HepG2 (cell line): ENCODE data around the gene BAIAP2L2. TPM values are rescaled to one million over a fixed set of nuclear protein-coding genes. Genes with fewer than 3 reads are reported as not detected.
A peak's percentile ranks its signal among the peaks of the same experiment; 100 is the strongest.

Experiments
- ATAC-seq: fragments of 200-7000 bp; cut with Tn5 transposase; 3 replicates; pipeline ENCODE4 v1.9.1; 2020; ENCODE audit warnings: mild to moderate bottlenecking, moderate library complexity
- Bru-seq: library from RNA; stranded (reverse); fragments of 400-500 nt; gene quantifications from one replicate; lab custom pipeline; 2021; lab: Mats Ljungman, UMichigan
- BruChase-seq, 2 experiments: library from RNA; stranded (reverse); fragments of 400-500 nt; gene quantifications; one replicate each; lab custom pipeline; 2021; lab: Mats Ljungman, UMichigan
- BruUV-seq: library from RNA; stranded (reverse); fragments of 400-500 nt; replicated peaks from 2 replicates; lab custom pipeline; 2021; lab: Mats Ljungman, UMichigan
- CTCF ChIA-PET: fragments of 300-600 bp; formaldehyde crosslinking; extraction: SDS; loops from one replicate; lab custom pipeline; 2021; ENCODE audit warnings: low total read pairs, inconsistent platforms, low intra/inter-chr PET ratio; lab: Yijun Ruan, JAX
- POLR2A ChIA-PET: fragments of 350-600 bp; sonication (Branson Sonifier 250); formaldehyde crosslinking; loops from one replicate; lab custom pipeline; 2020; ENCODE audit warnings: antibody characterized with exemption, inconsistent platforms; lab: Yijun Ruan, JAX
- DNase-seq: peaks from one replicate; pipeline ENCODE4 v3.0.0-alpha.2; 2015; ENCODE audit warnings: low spot score
- FAIRE-seq: peaks from 3 replicates; lab custom pipeline; 2011; peaks lifted over from hg19 to GRCh38; lab: Jason Lieb, UNC
- H2AFZ ChIP-seq: one replicate; pipeline ENCODE4 v1.6.1; 2011; ENCODE audit warnings: low read length, inconsistent platforms
- H3K27ac ChIP-seq: fragments of 300-600 bp; 3 replicates; pipeline ENCODE4 v1.8.0; 2011; ENCODE audit warnings: mixed run types, mild to moderate bottlenecking, mixed read lengths, low read length, inconsistent platforms; ENCODE audit not compliant: insufficient read depth; ENCODE audit errors: extremely low read length
- H3K27me3 ChIP-seq, 2 experiments: fragments of 200-600 bp in 1 of 2; 2 replicates in 1 of 2; 3 replicates in 1 of 2; pipeline versions ENCODE4 v1.6.0 to v1.8.0; 2011; ENCODE audit warnings: low read length in 2 of 2, mild to moderate bottlenecking in 2 of 2, moderate library complexity in 2 of 2, inconsistent platforms in 1 of 2; ENCODE audit not compliant: insufficient read depth in 2 of 2, control insufficient read depth in 1 of 2
- H3K36me3 ChIP-seq, 2 experiments: fragments of 200-600 bp in 1 of 2; replicated peaks in 1 of 2; 2 replicates in 1 of 2; 3 replicates in 1 of 2; pipeline versions ENCODE4 v1.5.1 to v1.8.0; 2011; ENCODE audit warnings: low read length in 2 of 2, inconsistent platforms in 1 of 2; ENCODE audit not compliant: insufficient read depth in 2 of 2, control insufficient read depth in 1 of 2
- H3K4me1 ChIP-seq: 2 replicates; pipeline ENCODE4 v1.5.1; 2012; ENCODE audit warnings: low read length, inconsistent platforms; ENCODE audit not compliant: insufficient read depth
- H3K4me2 ChIP-seq: 2 replicates; pipeline ENCODE4 v1.6.0; 2011; ENCODE audit warnings: low read depth, low read length, inconsistent platforms
- H3K4me3 ChIP-seq, 3 experiments: fragments of 200-600 bp in 1 of 3; sonication (generic), shearing (Covaris generic) in 1 of 3; replicated peaks in 1 of 3; 2 replicates each; pipeline ENCODE4 v1.5.1; 2011 to 2016; ENCODE audit warnings: low read length in 3 of 3, inconsistent platforms in 2 of 3, low read depth in 2 of 3, mild to moderate bottlenecking in 2 of 3, control low read depth in 1 of 3, mixed read lengths in 1 of 3; ENCODE audit not compliant: insufficient read depth in 1 of 3
- H3K79me2 ChIP-seq: one replicate; pipeline ENCODE4 v1.6.1; 2011; ENCODE audit warnings: low read length, inconsistent platforms; ENCODE audit not compliant: insufficient read depth
- H3K9ac ChIP-seq: 2 replicates; pipeline ENCODE4 v1.6.0; 2011; ENCODE audit warnings: mild to moderate bottlenecking, low read depth, low read length, inconsistent platforms; ENCODE audit not compliant: insufficient read depth
- H3K9me3 ChIP-seq: 2 replicates; pipeline ENCODE4 v1.5.1; 2012; ENCODE audit warnings: mild to moderate bottlenecking, low read length
- H4K20me1 ChIP-seq: 2 replicates; pipeline ENCODE4 v1.6.0; 2011; ENCODE audit warnings: inconsistent platforms, mild to moderate bottlenecking, low read length, moderate library complexity; ENCODE audit not compliant: insufficient read depth
- CBX5 ChIP-seq: sonication (generic); formaldehyde crosslinking; IDR thresholded peaks from 2 replicates; pipeline ENCODE4 v1.4.0; 2020; ENCODE audit warnings: missing genetic modification reagents, borderline replicate concordance
- CHCHD3 ChIP-seq: sonication (generic); formaldehyde crosslinking; IDR thresholded peaks from 2 replicates; pipeline ENCODE4 v1.8.0; 2022; ENCODE audit warnings: mild to moderate bottlenecking, missing genetic modification reagents, moderate library complexity
- EED ChIP-seq: sonication (generic); formaldehyde crosslinking; IDR thresholded peaks from 2 replicates; pipeline ENCODE4 v1.5.0; 2020; ENCODE audit warnings: mild to moderate bottlenecking, missing genetic modification reagents
- ELF1 ChIP-seq: sonication (generic); formaldehyde crosslinking; IDR thresholded peaks from 2 replicates; pipeline ENCODE4 v1.4.0; 2020; ENCODE audit warnings: missing genetic modification reagents
- FOSL2 ChIP-seq: sonication (generic); formaldehyde crosslinking; IDR thresholded peaks from 2 replicates; pipeline ENCODE4 v1.4.0; 2020; ENCODE audit warnings: missing genetic modification reagents
- GABPB1 ChIP-seq: IDR thresholded peaks from 2 replicates; pipeline ENCODE4 v1.6.1; 2016; ENCODE audit warnings: mild to moderate bottlenecking, missing genetic modification reagents, moderate library complexity, missing compliant biosample characterization
- KAT8 ChIP-seq: IDR thresholded peaks from 2 replicates; pipeline ENCODE4 v1.6.1; 2016; ENCODE audit warnings: missing genetic modification reagents, missing compliant biosample characterization
- LCORL ChIP-seq, 2 experiments: fragments of 450-650 bp in 1 of 2; sonication (generic) in 1 of 2; formaldehyde crosslinking in 1 of 2; IDR thresholded peaks; 2 replicates each; pipeline versions ENCODE4 v1.5.0 to v1.6.1; 2017 to 2020; ENCODE audit warnings: antibody characterized with exemption in 1 of 2, missing genetic modification reagents in 1 of 2
- PHF8 ChIP-seq: sonication (generic); formaldehyde crosslinking; IDR thresholded peaks from 2 replicates; pipeline ENCODE4 v1.5.0; 2020; ENCODE audit warnings: missing genetic modification reagents
- SIN3B ChIP-seq: fragments of 150-350 bp; IDR thresholded peaks from 2 replicates; pipeline ENCODE4 v1.6.1; 2014; ENCODE audit warnings: low read length
- ZBTB14 ChIP-seq: sonication (generic); formaldehyde crosslinking; IDR thresholded peaks from 2 replicates; pipeline ENCODE4 v1.4.0; 2020; ENCODE audit warnings: missing genetic modification reagents
- ZBTB25 ChIP-seq: IDR thresholded peaks from 2 replicates; pipeline ENCODE4 v1.6.1; 2018; ENCODE audit warnings: missing genetic modification reagents
- ZNF430 ChIP-seq: sonication (generic); formaldehyde crosslinking; IDR thresholded peaks from 2 replicates; pipeline ENCODE4 v1.9.0; 2021; ENCODE audit warnings: mild to moderate bottlenecking, missing genetic modification reagents
- ZNF431 ChIP-seq: sonication (generic); formaldehyde crosslinking; IDR thresholded peaks from 2 replicates; pipeline ENCODE4 v1.9.0; 2022; ENCODE audit warnings: missing genetic modification reagents, low read depth, mild to moderate bottlenecking, borderline replicate concordance
- ZNF777 ChIP-seq: sonication (generic); formaldehyde crosslinking; IDR thresholded peaks from 2 replicates; pipeline ENCODE4 v1.4.0; 2020; ENCODE audit warnings: missing genetic modification reagents
- WGBS: methylation state at CpG from one replicate; pipeline ENCODE4 v1.1.6; 2017; ENCODE audit warnings: low lambda C conversion rate; 5-methylcytosine and 5-hydroxymethylcytosine counted together
- in situ Hi-C: cut with HindIII; loops from 2 replicates; pipeline ENCODE4 v1.10.0; 2017; ENCODE audit warnings: low pct_unique_long_range_greater_than_20kb; ENCODE audit not compliant: extremely low pct_ligation_motif_present
- intact Hi-C: fragments of 100-400 bp; cut with micrococcal nuclease; formaldehyde crosslinking; loops from one replicate; pipeline ENCODE4 v1.10.0; 2022; ENCODE audit not compliant: unreplicated experiment
- long read RNA-seq, 2 experiments: library from RNA in 1 of 2; library from polyadenylated mRNA in 1 of 2; stranded (forward) in 1 of 2; unstranded in 1 of 2; transcript quantifications; one replicate each; pipeline ENCODE4 v2.0.0, GENCODE V29; 2019 to 2022
- polyA minus RNA-seq, 3 experiments: library from RNA; depleted of rRNA, polyadenylated mRNA; stranded (reverse); fragments of >200 nt; gene quantifications; 2 replicates each; pipeline ENCODE4 v1.2.3, GENCODE V29; 2011; ENCODE audit warnings: low replicate concordance in 1 of 3
- polyA plus RNA-seq, 8 experiments: library from polyadenylated mRNA; depleted of rRNA in 3 of 8; stranded (reverse) in 7 of 8; unstranded in 1 of 8; fragments of >200 nt; fragmentation: Illumina TruSeq in 4 of 8; extraction: Trizol in 4 of 8; gene quantifications; 2 replicates each; pipeline versions ENCODE4 v1.2.1 to v1.2.3, GENCODE V29; 2011 to 2016; ENCODE audit warnings: low read depth in 4 of 8, missing spikeins in 1 of 8, mixed read lengths in 1 of 8; ENCODE audit not compliant: insufficient read depth in 1 of 8
- total RNA-seq, 5 experiments: library from RNA; depleted of rRNA; stranded (reverse); fragments of >200 nt; fragmentation: Illumina TruSeq; extraction: Trizol; gene quantifications; 2 replicates each; pipeline ENCODE4 v1.2.3, GENCODE V29; 2016; ENCODE audit warnings: low read depth in 1 of 5

The BAIAP2L2 gene
- 3.0 and 4.4 TPM in 2 replicates for total RNA-seq (2016; rRNA removed; fragmentation: Illumina TruSeq; extraction: Trizol)
- 2.2 and 2.3 TPM in 2 replicates for total RNA-seq (2016; cell fraction: cytosol; rRNA removed; fragmentation: Illumina TruSeq; extraction: Trizol; ENCODE audit: low read depth)
- total RNA-seq (2016; cell fraction: insoluble cytoplasmic fraction; rRNA removed; fragmentation: Illumina TruSeq; extraction: Trizol) = 1.8 and 4.6 TPM in 2 replicates
- total RNA-seq (2016; cell fraction: membrane; rRNA removed; fragmentation: Illumina TruSeq; extraction: Trizol) = 2.9 and 3.5 TPM in 2 replicates
- 3.9 and 4.3 TPM in 2 replicates for total RNA-seq (2016; cell fraction: nucleus; rRNA removed; fragmentation: Illumina TruSeq; extraction: Trizol)
- polyA plus RNA-seq (2011; rRNA removed) = 7.5 and 8.4 TPM in 2 replicates
- polyA plus RNA-seq (2011; cell fraction: cytosol; rRNA removed) = 3.0 and 4.7 TPM in 2 replicates
- polyA plus RNA-seq (2011; cell fraction: nucleus; rRNA removed) = 77.2 and 103 TPM in 2 replicates
- polyA plus RNA-seq (2012) = 5.6 and 7.7 TPM in 2 replicates
- 3.1 and 3.4 TPM in 2 replicates for polyA plus RNA-seq (2016; cell fraction: cytosol; fragmentation: Illumina TruSeq; extraction: Trizol; ENCODE audit: low read depth)
- 4.8 and 7.0 TPM in 2 replicates for polyA plus RNA-seq (2016; cell fraction: insoluble cytoplasmic fraction; fragmentation: Illumina TruSeq; extraction: Trizol; ENCODE audit: low read depth)
- polyA plus RNA-seq (2016; cell fraction: membrane; fragmentation: Illumina TruSeq; extraction: Trizol; ENCODE audit: low read depth) = 4.5 TPM in 2 replicates
- 34.3 and 34.8 TPM in 2 replicates for polyA plus RNA-seq (2016; cell fraction: nucleus; fragmentation: Illumina TruSeq; extraction: Trizol; ENCODE audit: insufficient read depth, low read depth)
- 0.23 and 3.8 TPM in 2 replicates for polyA minus RNA-seq (2011; rRNA and poly(A)+ RNA removed; ENCODE audit: low replicate concordance)
- polyA minus RNA-seq (2011; cell fraction: cytosol; rRNA and poly(A)+ RNA removed) = 3.0 and 4.1 TPM in 2 replicates
- polyA minus RNA-seq (2011; cell fraction: nucleus; rRNA and poly(A)+ RNA removed) = 4.5 and 5.1 TPM in 2 replicates
- Bru-seq, nascent RNA = percentile 63 among the genes with signal in this experiment
- percentile 71 among the genes with signal in this experiment for BruChase-seq, experiment 1, labeled RNA remaining after a 6-hour chase
- BruChase-seq, experiment 2, labeled RNA remaining after a 2-hour chase = percentile 71 among the genes with signal in this experiment
- long read RNA-seq, experiment 1, transcript BAIAP2L2-202 (14 exons, 2,146 nt) = major isoform, 7 of 17 reads
- long read RNA-seq, experiment 1, partial matches to known transcripts = 3 of 17 reads
- long read RNA-seq, experiment 1, other reads (novel, unspliced or antisense) = 7 of 17 reads
- long read RNA-seq, experiment 2, transcript BAIAP2L2-202 (14 exons, 2,146 nt) = major isoform, 15 of 40 reads
- long read RNA-seq, experiment 2, partial matches to known transcripts = 10 of 40 reads
- long read RNA-seq, experiment 2, other reads (novel, unspliced or antisense) = 15 of 40 reads

GRCh38 chr22:38110008-38110862 is at the start of gene BAIAP2L2:
BAIAP2L2 (minus strand) TSS chr22:38110684; CDS start chr22:38110525, 159 bp downstream.
- H3K27me3 ChIP-seq = no peaks in the 10 kb centered on the region
- H3K4me3 ChIP-seq = peak within 1 kb of the TSS; percentile 59 to 76 (median 68)
- POLR2A ChIA-PET = interaction anchor here (0.6 to 6.1 kb wide), 23 partner anchors 8 to 303 kb away, joined by 3 to 60 read pairs (median 4); partner anchors contain the start of genes GCAT, MAFF, PLA2G6 and SLC16A8
- peak within 1 kb of the TSS; percentile 58 for H3K27ac ChIP-seq
- CTCF ChIA-PET = no interaction called here
- FAIRE-seq = peak; percentile 87
- intact Hi-C loops = loop anchor here (5.0 kb wide), 2 partner anchors 92 to 152 kb away; partner anchors contain the start of gene MAFF
- H3K36me3 ChIP-seq = peaks cover 0 to 11% of the 10 kb centered on the region in 2 experiments; a peak in 1 of 5 replicates
- in situ Hi-C loops = loop anchor here (10.0 kb wide), 1 partner anchor 95 kb away; the partner anchor contains the start of gene MAFF
- 4% methylated on average over 11 of the region's 19 CpGs for WGBS
- peaks cover 73% of the 10 kb centered on the region for H3K4me1 ChIP-seq
- no peaks in the 10 kb centered on the region; the same call in 1 of the 2 replicates for H4K20me1 ChIP-seq
- BruUV-seq = no TSS peak
- peak within 1 kb of the TSS; percentile 59 for H3K9ac ChIP-seq
- H2AFZ ChIP-seq = no peak within 1 kb of the TSS
- ATAC-seq = peak; percentile 64
- DNase-seq = peak; percentile 79
- peaks cover 3% of the 10 kb centered on the region for H3K79me2 ChIP-seq
- peak within 1 kb of the TSS; percentile 95 for H3K4me2 ChIP-seq
- no peaks in the 10 kb centered on the region for H3K9me3 ChIP-seq
- TF ChIP-seq ELF1 (CRISPR knock-in tag) (peak; percentile 4; the same call in 1 of the 2 replicates), PHF8 (CRISPR knock-in tag) (peak; percentile 65), ZBTB14 (no peak), ZNF777 (CRISPR knock-in tag) (0 out of 2 replicates have a peak, but pooled peaks have one; percentile 24), GABPB1 (CRISPR knock-in tag) (peak; percentile 43; the same call in 1 of the 2 replicates), ZNF430 (no peak), LCORL (IDR thresholded peaks at IDR 0.05) (no peak), LCORL (CRISPR knock-in tag; IDR thresholded peaks at IDR 0.05) (peak; percentile 35; the same call in 1 of the 2 replicates), EED (0 out of 2 replicates have a peak, but pooled peaks have one; percentile 5), ZNF431 (no peak), SIN3B (no peak), ZBTB25 (CRISPR knock-in tag) (peak; percentile 66; the same call in 1 of the 2 replicates), CHCHD3 (CRISPR knock-in tag) (no peak), KAT8 (CRISPR knock-in tag) (peak; percentile 28; the same call in 1 of the 2 replicates), FOSL2 (CRISPR knock-in tag) (peak; percentile 5; the same call in 1 of the 2 replicates), CBX5 (CRISPR knock-in tag) (peak; percentile 52; the same call in 1 of the 2 replicates)
